Cardiac muscle cell (in vitro differentiated cells and primary cell): ENCODE results near the gene ARHGAP6. TPM values are rescaled to one million over a fixed set of nuclear protein-coding genes. Genes with fewer than 3 reads are reported as not detected.

Experiments used
- DNase-seq, 2 donors: peaks; one replicate each; pipeline versions ENCODE4 v3.0.0 to v3.0.0-alpha.2; 2010 to 2017; ENCODE audit warnings: low read depth in 1 of 2, low spot score in 1 of 2
- H3K27ac ChIP-seq: fragments of 200-600 bp; sonication (generic); 2 replicates; pipeline ENCODE4 v1.5.1; 2016
- H3K27me3 ChIP-seq: fragments of 200-600 bp; sonication (generic); 2 replicates; pipeline ENCODE4 v1.6.0; 2016; ENCODE audit warnings: control low read depth
- H3K36me3 ChIP-seq: fragments of 200-600 bp; sonication (generic); 2 replicates; pipeline ENCODE4 v1.5.1; 2016; ENCODE audit warnings: control low read depth
- H3K4me1 ChIP-seq: fragments of 200-600 bp; sonication (generic); 2 replicates; pipeline ENCODE4 v1.8.1; 2017; ENCODE audit warnings: low read depth, mild to moderate bottlenecking, mixed run types
- H3K4me3 ChIP-seq: fragments of 200-600 bp; sonication (generic); 2 replicates; pipeline ENCODE4 v1.5.1; 2016; ENCODE audit warnings: mild to moderate bottlenecking
- H3K9me3 ChIP-seq: fragments of 200-600 bp; sonication (generic); 2 replicates; pipeline ENCODE4 v1.5.1; 2017; ENCODE audit warnings: low read depth, mild to moderate bottlenecking, control low read depth
- polyA plus RNA-seq: library from polyadenylated mRNA; unstranded; fragments of >200 nt; fragmentation: Nextera tagmentation; extraction: Ambion mirVana; gene quantifications from 2 replicates; pipeline ENCODE4 v1.2.1, GENCODE V29; 2016
- total RNA-seq: library from RNA; depleted of rRNA; stranded (reverse); fragments of >200 nt; gene quantifications from 2 replicates; pipeline ENCODE4 v1.2.3, GENCODE V29; 2016
- TF ChIP-seq, protein P1 (sequence below): IDR thresholded peaks from 2 replicates; pipeline ENCODE4 v1.5.1; 2012; ENCODE audit warnings: low read depth, mild to moderate bottlenecking, low read length

The ARHGAP6 gene
- total and polyA plus RNA-seq, 2 experiments from 2014 or later, result 10.5 to 45.0 TPM

DNA sequence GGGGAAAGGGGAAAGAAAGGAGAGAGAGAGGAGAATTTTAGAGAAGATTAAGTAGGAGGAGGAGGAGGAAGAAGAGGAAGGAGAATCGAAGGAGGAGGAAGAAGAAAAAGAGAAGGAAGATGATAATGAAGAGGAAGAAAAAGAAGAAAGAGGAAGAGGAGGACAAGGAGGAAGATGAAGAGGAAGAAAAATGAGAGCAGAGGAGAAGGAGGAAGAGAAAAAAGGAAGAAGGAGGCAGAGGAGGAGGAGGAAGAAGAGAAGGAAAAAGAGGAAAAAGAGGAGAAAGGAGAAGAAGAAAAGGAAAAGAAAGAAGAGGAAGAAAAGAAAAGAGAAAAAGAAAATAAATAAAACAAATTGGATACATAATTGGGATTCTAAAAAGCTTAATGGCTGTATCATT lies 181.4 kb downstream of the ARHGAP6 start:
- no peaks in the 10 kb centered on the region for H3K36me3 ChIP-seq
- no peaks in the 10 kb centered on the region for H3K27me3 ChIP-seq
- DNase-seq, result no peak
- no peak overlapping the region for H3K4me3 ChIP-seq
- TF ChIP-seq, protein P1, sequence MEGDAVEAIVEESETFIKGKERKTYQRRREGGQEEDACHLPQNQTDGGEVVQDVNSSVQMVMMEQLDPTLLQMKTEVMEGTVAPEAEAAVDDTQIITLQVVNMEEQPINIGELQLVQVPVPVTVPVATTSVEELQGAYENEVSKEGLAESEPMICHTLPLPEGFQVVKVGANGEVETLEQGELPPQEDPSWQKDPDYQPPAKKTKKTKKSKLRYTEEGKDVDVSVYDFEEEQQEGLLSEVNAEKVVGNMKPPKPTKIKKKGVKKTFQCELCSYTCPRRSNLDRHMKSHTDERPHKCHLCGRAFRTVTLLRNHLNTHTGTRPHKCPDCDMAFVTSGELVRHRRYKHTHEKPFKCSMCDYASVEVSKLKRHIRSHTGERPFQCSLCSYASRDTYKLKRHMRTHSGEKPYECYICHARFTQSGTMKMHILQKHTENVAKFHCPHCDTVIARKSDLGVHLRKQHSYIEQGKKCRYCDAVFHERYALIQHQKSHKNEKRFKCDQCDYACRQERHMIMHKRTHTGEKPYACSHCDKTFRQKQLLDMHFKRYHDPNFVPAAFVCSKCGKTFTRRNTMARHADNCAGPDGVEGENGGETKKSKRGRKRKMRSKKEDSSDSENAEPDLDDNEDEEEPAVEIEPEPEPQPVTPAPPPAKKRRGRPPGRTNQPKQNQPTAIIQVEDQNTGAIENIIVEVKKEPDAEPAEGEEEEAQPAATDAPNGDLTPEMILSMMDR, result no peak
- no peaks in the 10 kb centered on the region for H3K4me1 ChIP-seq
- H3K9me3 ChIP-seq, result no peaks in the 10 kb centered on the region
- no peak overlapping the region for H3K27ac ChIP-seq

DNA sequence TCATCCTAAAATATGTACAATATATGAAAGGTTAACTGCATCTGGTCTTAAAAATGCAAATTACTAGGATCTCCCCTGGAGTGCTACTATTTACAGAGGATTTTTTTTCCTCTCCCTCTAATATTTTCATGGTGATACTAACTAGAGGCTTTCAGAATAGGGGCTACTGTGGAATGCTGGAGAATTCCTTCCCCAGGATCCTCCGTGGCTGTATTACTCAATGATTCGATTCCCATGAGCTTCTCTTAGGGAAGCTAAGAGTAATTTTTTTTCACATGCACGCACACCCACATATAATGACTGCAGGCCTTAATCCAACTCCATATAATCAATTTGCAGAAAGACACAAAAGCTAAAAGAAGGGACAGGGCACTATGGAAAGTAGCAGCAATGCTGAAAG lies 184.7 kb downstream of the ARHGAP6 start:
- no peaks in the 10 kb centered on the region for H3K36me3 ChIP-seq
- H3K4me1 ChIP-seq, result no peaks in the 10 kb centered on the region
- TF ChIP-seq, protein P1, result no peak
- DNase-seq, result peak in 1 of 2 donors; percentile 56
- no peak overlapping the region for H3K4me3 ChIP-seq
- H3K9me3 ChIP-seq, result no peaks in the 10 kb centered on the region
- H3K27ac ChIP-seq, result no peak overlapping the region
- no peaks in the 10 kb centered on the region for H3K27me3 ChIP-seq

DNA sequence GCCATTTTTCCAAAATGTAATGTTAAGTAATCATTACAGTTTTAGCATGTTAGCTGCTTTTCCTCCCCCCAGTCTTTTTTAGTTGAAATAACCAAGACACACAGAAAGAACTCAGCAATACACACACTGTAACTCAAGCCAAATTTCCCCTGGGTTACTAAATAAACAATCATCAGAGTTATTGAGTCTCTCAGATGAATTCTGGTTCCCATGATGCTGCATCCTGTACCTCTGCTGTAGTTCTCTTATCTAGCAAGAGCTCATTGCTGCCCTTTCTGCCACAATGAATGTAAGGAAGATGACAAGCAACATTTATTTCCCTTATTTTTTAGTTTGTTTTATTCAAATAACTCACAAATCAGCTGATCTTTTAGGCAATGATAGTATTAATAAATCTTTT lies 185.1 kb downstream of the ARHGAP6 start:
- DNase-seq, result peak in 1 of 2 donors; percentile 38
- H3K4me3 ChIP-seq, result no peak overlapping the region
- H3K27me3 ChIP-seq, result no peaks in the 10 kb centered on the region
- no peaks in the 10 kb centered on the region for H3K9me3 ChIP-seq
- H3K36me3 ChIP-seq, result no peaks in the 10 kb centered on the region
- H3K4me1 ChIP-seq, result no peaks in the 10 kb centered on the region
- H3K27ac ChIP-seq, result no peak overlapping the region
- TF ChIP-seq, protein P1, result no peak

DNA sequence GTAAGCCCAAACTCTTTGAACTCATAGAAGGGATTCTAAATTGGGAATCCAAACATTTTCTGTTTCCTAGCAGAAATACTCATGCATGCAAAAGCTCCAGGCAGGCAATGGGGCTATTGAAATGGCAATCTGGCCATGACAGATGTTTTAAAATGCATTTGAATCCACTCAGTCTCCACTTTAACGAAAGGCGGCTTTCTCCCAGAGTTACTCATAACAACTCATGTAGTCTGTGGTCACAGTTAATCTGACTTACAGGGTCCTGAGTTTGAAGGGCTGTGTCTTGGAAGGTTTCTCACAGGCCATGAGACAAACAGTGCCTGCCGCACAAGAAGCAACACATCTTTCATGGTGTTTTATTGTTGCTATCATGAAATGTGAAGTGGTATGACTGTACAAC lies 186.8 kb downstream of the ARHGAP6 start:
- TF ChIP-seq, protein P1, result no peak
- H3K27me3 ChIP-seq, result no peaks in the 10 kb centered on the region
- no peaks in the 10 kb centered on the region for H3K36me3 ChIP-seq
- no peaks in the 10 kb centered on the region for H3K9me3 ChIP-seq
- DNase-seq, result no peak
- H3K27ac ChIP-seq, result no peak overlapping the region
- no peak overlapping the region for H3K4me3 ChIP-seq
- H3K4me1 ChIP-seq, result no peaks in the 10 kb centered on the region

DNA sequence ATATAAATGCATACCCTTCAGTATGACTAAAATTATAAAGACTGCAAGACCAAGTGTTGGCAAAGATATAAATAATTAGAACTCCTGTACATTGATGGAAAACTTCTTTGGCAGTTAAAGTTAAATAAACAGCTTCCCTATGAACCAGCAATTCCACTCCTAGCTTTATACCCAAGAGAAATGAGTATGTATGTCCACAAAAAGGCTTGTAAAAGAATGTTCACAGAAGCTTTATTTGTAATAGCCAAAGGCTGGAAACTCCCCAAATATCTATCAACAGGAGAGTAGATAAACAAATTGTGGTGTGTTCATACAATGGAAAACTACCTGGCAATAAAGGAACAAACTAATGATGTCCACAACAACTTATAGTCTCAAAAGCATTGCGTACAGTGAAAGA lies 187.7 kb downstream of the ARHGAP6 start:
- H3K4me3 ChIP-seq, result no peak overlapping the region
- H3K9me3 ChIP-seq, result no peaks in the 10 kb centered on the region
- no peaks in the 10 kb centered on the region for H3K27me3 ChIP-seq
- no peaks in the 10 kb centered on the region for H3K36me3 ChIP-seq
- no peak for DNase-seq
- TF ChIP-seq, protein P1, result no peak
- H3K27ac ChIP-seq, result no peak overlapping the region
- no peaks in the 10 kb centered on the region for H3K4me1 ChIP-seq

DNA sequence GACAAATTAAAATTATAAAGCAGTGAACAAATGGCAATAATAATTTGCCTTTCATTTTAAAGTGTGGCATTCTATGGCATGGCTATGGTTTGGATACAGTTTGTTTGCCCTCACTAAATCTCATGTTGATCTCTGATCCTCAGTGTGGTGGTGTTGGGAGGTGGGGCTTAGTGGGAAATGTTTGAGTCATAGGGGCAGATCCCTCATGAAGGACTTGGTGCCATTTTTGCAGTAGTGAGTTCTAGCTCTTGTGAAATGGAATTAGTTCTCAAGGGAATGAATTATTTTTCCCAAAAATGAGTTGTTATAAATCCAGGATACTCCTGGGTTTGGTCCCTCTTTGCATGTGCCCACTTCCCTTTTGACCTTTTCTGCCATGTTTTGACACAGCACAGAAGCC lies 191.1 kb downstream of the ARHGAP6 start:
- Histone ChIP-seq H3K27ac (no peak overlapping the region), H3K9me3 (no peaks in the 10 kb centered on the region), H3K27me3 (no peaks in the 10 kb centered on the region), H3K4me3 (no peak overlapping the region), H3K4me1 (no peaks in the 10 kb centered on the region), H3K36me3 (no peaks in the 10 kb centered on the region)
- no peak for DNase-seq
- TF ChIP-seq, protein P1, result no peak
